ENCODE results near the gene BRAF. TPM values are rescaled to one million over a fixed set of nuclear protein-coding genes. Genes with fewer than 3 reads are reported as not detected.
"Not testable (repeated sequence)": the region's sequence is repeated elsewhere in the genome, so short reads cannot be mapped to it uniquely, and the experiment has no call there.

Gene BRAF
- total RNA-seq, 1 experiment from 2014 or later = 29.7 TPM

DNA sequence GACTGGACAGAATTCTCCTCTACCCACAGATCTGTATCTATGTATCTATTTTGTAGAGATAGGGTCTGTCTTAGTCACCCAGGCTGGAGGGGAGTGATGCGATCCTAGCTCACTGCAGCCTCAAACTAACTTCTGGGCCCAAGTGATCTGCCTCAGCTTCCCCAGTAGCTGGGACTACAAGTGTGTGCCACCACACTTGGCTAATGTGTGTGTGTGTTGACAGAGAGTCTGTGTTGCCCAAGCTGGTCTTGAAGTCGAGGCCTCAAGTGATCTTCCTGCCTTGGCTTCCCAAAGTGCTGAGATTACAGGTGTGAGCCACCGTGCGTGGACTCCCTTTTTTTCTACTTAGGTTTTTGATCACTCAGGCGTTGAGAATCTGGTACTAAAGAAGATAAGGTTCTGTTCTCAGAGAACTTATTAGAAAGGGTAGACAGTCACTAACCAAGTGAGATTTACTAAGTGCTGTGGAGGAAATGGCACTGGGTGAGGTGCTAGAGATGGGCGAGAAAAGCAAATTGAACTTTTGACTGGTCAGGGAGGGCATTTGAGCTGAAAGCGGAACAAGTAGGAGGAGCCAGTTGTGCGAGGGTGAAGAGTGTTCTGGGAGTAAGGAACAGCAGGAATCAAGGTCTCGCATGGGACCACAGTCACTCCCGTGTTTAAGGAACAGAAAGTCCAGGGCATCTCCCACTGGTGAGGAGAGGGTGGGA lies 210.2 kb downstream of the BRAF start:
- Histone ChIP-seq H3K27me3 (ENCODE audit: insufficient read depth, low read length) (no peaks in the 10 kb centered on the region), H3K79me2 (ENCODE audit: insufficient read depth, low read length) (no peaks in the 10 kb centered on the region), H3K4me2 (ENCODE audit: low read length) (no peak overlapping the region), H3K27ac (ENCODE audit: low read depth, low read length) (no peak overlapping the region), H4K20me1 (ENCODE audit: insufficient read depth) (no peaks in the 10 kb centered on the region), H3K9me3 (ENCODE audit: control insufficient read depth in 1 of 2, insufficient read depth in 1 of 2, low read depth in 1 of 2, low read length in 2 of 2) (no peaks in the 10 kb centered on the region), H3K36me3 (ENCODE audit: control insufficient read depth in 1 of 2, insufficient read depth in 2 of 2, low read length in 2 of 2) (no peaks in the 10 kb centered on the region), H3K4me1 (ENCODE audit: control insufficient read depth in 1 of 2, insufficient read depth in 2 of 2, low read length in 2 of 2) (no peaks in the 10 kb centered on the region), H3K9ac (ENCODE audit: low read length) (no peak overlapping the region), H3K9me2 (ENCODE audit: insufficient read depth) (no peaks in the 10 kb centered on the region), H3K4me3 (replicated peaks in 1 of 2; ENCODE audit: low read depth in 1 of 2, low read length in 2 of 2) (no peak overlapping the region), H2AFZ (ENCODE audit: low read depth, low read length, poor library complexity, severe bottlenecking) (no peak overlapping the region)
- ATAC-seq (no peak), DNase-seq (ENCODE audit: low read depth, low spot score) (no peak)
- POLR2A ChIA-PET = no interaction called here
- RAD21 ChIA-PET (ENCODE audit: low non-redundant PET in 1 of 2, low total read pairs in 2 of 2, uncharacterized antibody in 2 of 2, unreplicated experiment in 2 of 2) = no interaction called here
- no TSS peak for BruUV-seq (replicated peaks)
- CTCF ChIA-PET = no interaction called here
- TF ChIP-seq CEBPB (IDR thresholded peaks at IDR 0.05; ENCODE audit: low read depth) (no peak), SRF (IDR thresholded peaks at IDR 0.05; ENCODE audit: low read depth) (no peak), SIN3A (IDR thresholded peaks at IDR 0.05; ENCODE audit: low read depth) (no peak), POLR2AphosphoS5 (IDR thresholded peaks at IDR 0.05; ENCODE audit: low read depth, low read length) (no peak), TCF7L2 (IDR thresholded peaks at IDR 0.05; ENCODE audit: borderline replicate concordance, extremely low read depth, insufficient read depth, insufficient read length) (no peak), POLR2A (IDR thresholded peaks at IDR 0.05; ENCODE audit: borderline replicate concordance, extremely low read depth, insufficient read depth, insufficient read length) (no peak), ZNF274 (IDR thresholded peaks at IDR 0.05; ENCODE audit: low read depth, low read length) (no peak), EZH2 (IDR thresholded peaks at IDR 0.05) (no peak), ZBTB33 (IDR thresholded peaks at IDR 0.05; ENCODE audit: extremely low read depth, insufficient replicate concordance, low read length) (no peak), REST (IDR thresholded peaks at IDR 0.05; ENCODE audit: low read depth) (no peak), SP1 (IDR thresholded peaks at IDR 0.05; ENCODE audit: low read depth) (no peak), EZH2phosphoT487 (IDR thresholded peaks at IDR 0.05; ENCODE audit: borderline replicate concordance) (no peak)
- intact Hi-C loops (cut with micrococcal nuclease) = no loop called here

- H3K36me3 ChIP-seq (ENCODE audit: control insufficient read depth in 1 of 2, insufficient read depth in 2 of 2, low read length in 2 of 2); H3K79me2 ChIP-seq (ENCODE audit: insufficient read depth, low read length); H3K4me3 ChIP-seq (replicated peaks in 1 of 2; ENCODE audit: low read depth in 1 of 2, low read length in 2 of 2); BruUV-seq (replicated peaks); POLR2A ChIA-PET; H3K27ac ChIP-seq (ENCODE audit: low read depth, low read length); CTCF ChIA-PET; intact Hi-C loops (cut with micrococcal nuclease); H3K9me2 ChIP-seq (ENCODE audit: insufficient read depth); DNase-seq (ENCODE audit: low read depth, low spot score); H3K4me2 ChIP-seq (ENCODE audit: low read length); H3K27me3 ChIP-seq (ENCODE audit: insufficient read depth, low read length); H2AFZ ChIP-seq (ENCODE audit: low read depth, low read length, poor library complexity, severe bottlenecking); H3K4me1 ChIP-seq (ENCODE audit: control insufficient read depth in 1 of 2, insufficient read depth in 2 of 2, low read length in 2 of 2); ATAC-seq; RAD21 ChIA-PET (ENCODE audit: low non-redundant PET in 1 of 2, low total read pairs in 2 of 2, uncharacterized antibody in 2 of 2, unreplicated experiment in 2 of 2); H4K20me1 ChIP-seq (ENCODE audit: insufficient read depth); H3K9me3 ChIP-seq (ENCODE audit: control insufficient read depth in 1 of 2, insufficient read depth in 1 of 2, low read depth in 1 of 2, low read length in 2 of 2); H3K9ac ChIP-seq (ENCODE audit: low read length): not testable (repeated sequence)
These were observed 212.3 kb downstream of the BRAF start for GRCh38 chr7:140712392-140712791.

Measured in HCT116 (cell line).